Parathyroid adenoma (tissue), 2 donors: ENCODE data around the gene DCDC2B.

Experiments used
- H2AFZ ChIP-seq: fragments of 300-600 bp; sonication (generic); one replicate; pipeline ENCODE4 v1.7.0; 2017; ENCODE audit warnings: antibody characterized with exemption, mild to moderate bottlenecking
- H3K27ac ChIP-seq: fragments of 300-600 bp; sonication (generic); one replicate; pipeline ENCODE4 v1.7.0; 2017
- H3K27me3 ChIP-seq: fragments of 300-600 bp; sonication (generic); one replicate; pipeline ENCODE4 v1.7.0; 2017; ENCODE audit warnings: low read length; ENCODE audit not compliant: control insufficient read depth, insufficient read depth
- H3K36me3 ChIP-seq: fragments of 300-600 bp; sonication (generic); one replicate; pipeline ENCODE4 v1.7.0; 2017; ENCODE audit warnings: low read length; ENCODE audit not compliant: control insufficient read depth, insufficient read depth
- H3K4me1 ChIP-seq: fragments of 300-600 bp; sonication (generic); one replicate; pipeline ENCODE4 v1.7.0; 2017; ENCODE audit warnings: control low read depth
- H3K4me2 ChIP-seq: fragments of 300-600 bp; sonication (generic); one replicate; pipeline ENCODE4 v1.7.0; 2017; ENCODE audit warnings: low read length
- H3K4me3 ChIP-seq: fragments of 300-600 bp; sonication (generic); one replicate; pipeline ENCODE4 v1.7.0; 2017; ENCODE audit warnings: low read depth, low read length
- H3K79me2 ChIP-seq: fragments of 300-600 bp; sonication (generic); one replicate; pipeline ENCODE4 v1.7.0; 2017; ENCODE audit warnings: control low read depth
- H3K9ac ChIP-seq: fragments of 300-600 bp; sonication (generic); one replicate; pipeline ENCODE4 v1.7.0; 2017; ENCODE audit warnings: mild to moderate bottlenecking
- H3K9me3 ChIP-seq: fragments of 300-600 bp; sonication (generic); one replicate; pipeline ENCODE4 v1.7.0; 2017; ENCODE audit warnings: low read length; ENCODE audit not compliant: control insufficient read depth
- TF ChIP-seq, protein P1 (sequence below): fragments of 300-600 bp; sonication (generic); IDR thresholded peaks from one replicate; pipeline ENCODE4 v1.7.0; 2017; ENCODE audit warnings: antibody characterized with exemption, mild to moderate bottlenecking
- donor health status: primary hyperparathyroidism.

Gene DCDC2B

DNA sequence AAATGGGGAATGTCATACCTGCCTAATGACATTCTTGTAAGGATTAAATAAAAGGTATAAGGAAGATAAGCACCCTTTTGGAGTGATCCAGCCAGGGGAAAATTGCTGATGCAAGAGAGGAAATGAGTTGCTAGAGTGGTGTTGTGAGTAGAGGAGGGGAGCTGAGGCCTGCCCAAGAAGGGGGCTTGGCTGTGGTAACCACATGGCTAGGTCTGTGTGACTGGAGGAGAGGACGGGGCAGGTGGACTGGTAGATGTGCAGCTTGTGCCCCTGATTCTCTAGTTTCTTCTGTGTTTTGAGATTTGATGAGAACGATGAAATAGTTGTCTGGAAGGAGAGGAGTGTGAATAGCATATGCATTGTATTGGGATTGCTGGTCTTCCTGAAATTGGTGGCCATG is 22.8 kb upstream of the DCDC2B start:
- Histone ChIP-seq H3K9me3 (no peaks in the 10 kb centered on the region), H3K4me2 (no peak overlapping the region), H3K9ac (no peak overlapping the region), H3K36me3 (no peaks in the 10 kb centered on the region), H3K4me1 (no peaks in the 10 kb centered on the region), H3K27ac (no peak overlapping the region), H2AFZ (no peak overlapping the region), H3K79me2 (peaks cover 15% of the 10 kb centered on the region), H3K4me3 (no peak overlapping the region), H3K27me3 (no peaks in the 10 kb centered on the region)
- TF ChIP-seq, protein P1, sequence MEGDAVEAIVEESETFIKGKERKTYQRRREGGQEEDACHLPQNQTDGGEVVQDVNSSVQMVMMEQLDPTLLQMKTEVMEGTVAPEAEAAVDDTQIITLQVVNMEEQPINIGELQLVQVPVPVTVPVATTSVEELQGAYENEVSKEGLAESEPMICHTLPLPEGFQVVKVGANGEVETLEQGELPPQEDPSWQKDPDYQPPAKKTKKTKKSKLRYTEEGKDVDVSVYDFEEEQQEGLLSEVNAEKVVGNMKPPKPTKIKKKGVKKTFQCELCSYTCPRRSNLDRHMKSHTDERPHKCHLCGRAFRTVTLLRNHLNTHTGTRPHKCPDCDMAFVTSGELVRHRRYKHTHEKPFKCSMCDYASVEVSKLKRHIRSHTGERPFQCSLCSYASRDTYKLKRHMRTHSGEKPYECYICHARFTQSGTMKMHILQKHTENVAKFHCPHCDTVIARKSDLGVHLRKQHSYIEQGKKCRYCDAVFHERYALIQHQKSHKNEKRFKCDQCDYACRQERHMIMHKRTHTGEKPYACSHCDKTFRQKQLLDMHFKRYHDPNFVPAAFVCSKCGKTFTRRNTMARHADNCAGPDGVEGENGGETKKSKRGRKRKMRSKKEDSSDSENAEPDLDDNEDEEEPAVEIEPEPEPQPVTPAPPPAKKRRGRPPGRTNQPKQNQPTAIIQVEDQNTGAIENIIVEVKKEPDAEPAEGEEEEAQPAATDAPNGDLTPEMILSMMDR = no peak

DNA sequence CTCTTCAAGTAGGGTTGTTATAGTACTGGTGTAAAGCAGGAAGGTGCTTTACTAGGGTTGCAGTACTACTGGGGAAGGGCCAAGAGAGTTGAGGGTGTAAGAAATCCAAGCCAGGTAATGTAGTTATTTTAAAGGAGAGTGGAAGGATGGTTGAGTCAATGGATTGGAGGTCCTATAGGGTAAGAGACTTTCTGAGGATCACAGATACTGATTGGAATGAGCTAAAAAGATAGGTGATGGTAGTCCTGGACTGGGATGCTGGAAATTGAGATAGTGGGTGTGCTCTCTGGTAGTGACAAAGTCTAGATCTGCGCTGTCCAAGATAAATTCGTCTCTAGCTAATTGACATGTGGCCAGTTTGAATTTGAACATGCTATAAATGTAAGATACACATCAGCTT is 22.4 kb upstream of the DCDC2B start:
- TF ChIP-seq, protein P1 = no peak
- Histone ChIP-seq H3K4me3 (no peak overlapping the region), H3K27ac (no peak overlapping the region), H3K9ac (no peak overlapping the region), H3K4me1 (no peaks in the 10 kb centered on the region), H3K4me2 (no peak overlapping the region), H2AFZ (no peak overlapping the region), H3K36me3 (no peaks in the 10 kb centered on the region), H3K9me3 (no peaks in the 10 kb centered on the region), H3K79me2 (peaks cover 10% of the 10 kb centered on the region), H3K27me3 (no peaks in the 10 kb centered on the region)

DNA sequence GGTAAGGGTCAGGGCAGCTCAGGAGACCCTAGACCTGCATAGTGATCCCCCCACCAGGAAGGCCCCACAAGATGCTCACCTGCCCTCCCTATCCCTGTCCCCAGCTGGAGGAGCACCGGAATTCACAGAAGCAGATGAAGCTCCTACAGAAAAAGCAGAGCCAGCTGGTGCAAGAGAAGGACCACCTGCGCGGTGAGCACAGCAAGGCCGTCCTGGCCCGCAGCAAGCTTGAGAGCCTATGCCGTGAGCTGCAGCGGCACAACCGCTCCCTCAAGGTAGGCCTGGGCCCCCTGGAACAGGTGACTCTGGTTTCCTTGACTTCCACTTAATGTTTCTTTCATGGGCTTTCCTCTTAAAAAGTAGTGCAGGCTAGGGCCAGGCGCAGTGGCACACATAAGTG is 21.0 kb upstream of the DCDC2B start:
- H3K27ac ChIP-seq = no peak overlapping the region
- H3K36me3 ChIP-seq = no peaks in the 10 kb centered on the region
- no peak overlapping the region for H2AFZ ChIP-seq
- H3K4me2 ChIP-seq = no peak overlapping the region
- H3K9me3 ChIP-seq = no peaks in the 10 kb centered on the region
- H3K4me3 ChIP-seq = no peak overlapping the region
- no peaks in the 10 kb centered on the region for H3K4me1 ChIP-seq
- no peaks in the 10 kb centered on the region for H3K27me3 ChIP-seq
- peaks cover 9% of the 10 kb centered on the region for H3K79me2 ChIP-seq
- TF ChIP-seq, protein P1 = no peak
- H3K9ac ChIP-seq = no peak overlapping the region

DNA sequence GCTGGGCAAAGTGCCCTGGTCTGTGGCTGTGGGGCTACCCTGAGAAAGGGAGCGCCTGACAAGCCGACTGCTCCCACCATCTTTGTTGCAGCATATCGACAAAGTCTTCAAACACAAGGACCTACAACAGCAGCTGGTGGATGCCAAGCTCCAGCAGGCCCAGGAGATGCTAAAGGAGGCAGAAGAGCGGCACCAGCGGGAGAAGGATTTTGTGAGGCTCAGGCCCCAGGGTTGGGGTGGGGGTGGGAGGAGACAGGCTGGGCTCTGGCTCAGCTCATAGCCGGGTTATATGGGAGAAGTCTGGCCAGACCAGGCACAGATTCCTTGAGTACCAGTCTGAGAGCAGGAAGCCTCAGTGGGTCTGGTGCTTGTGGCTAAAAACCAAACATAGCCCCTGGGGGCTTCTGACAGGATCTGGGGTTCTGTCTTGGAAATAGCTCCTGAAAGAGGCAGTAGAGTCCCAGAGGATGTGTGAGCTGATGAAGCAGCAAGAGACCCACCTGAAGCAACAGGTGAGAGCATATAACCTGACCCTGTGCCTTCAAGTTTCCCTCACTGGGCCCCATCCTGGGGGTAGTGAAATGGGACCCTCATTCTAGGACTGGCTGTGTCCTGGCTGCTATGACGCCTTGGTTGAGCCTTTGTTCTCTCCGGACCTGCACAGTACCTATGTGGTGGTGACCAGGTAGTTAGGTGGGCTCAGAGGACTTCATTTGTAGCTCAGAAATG is 16.5 kb upstream of the DCDC2B start:
- H2AFZ ChIP-seq = no peak overlapping the region
- no peaks in the 10 kb centered on the region for H3K79me2 ChIP-seq
- no peaks in the 10 kb centered on the region for H3K36me3 ChIP-seq
- no peak overlapping the region for H3K4me2 ChIP-seq
- H3K9me3 ChIP-seq = no peaks in the 10 kb centered on the region
- no peaks in the 10 kb centered on the region for H3K27me3 ChIP-seq
- TF ChIP-seq, protein P1 = no peak
- no peak overlapping the region for H3K4me3 ChIP-seq
- H3K9ac ChIP-seq = no peak overlapping the region
- no peak overlapping the region for H3K27ac ChIP-seq
- H3K4me1 ChIP-seq = peaks cover under 1% of the 10 kb centered on the region

DNA sequence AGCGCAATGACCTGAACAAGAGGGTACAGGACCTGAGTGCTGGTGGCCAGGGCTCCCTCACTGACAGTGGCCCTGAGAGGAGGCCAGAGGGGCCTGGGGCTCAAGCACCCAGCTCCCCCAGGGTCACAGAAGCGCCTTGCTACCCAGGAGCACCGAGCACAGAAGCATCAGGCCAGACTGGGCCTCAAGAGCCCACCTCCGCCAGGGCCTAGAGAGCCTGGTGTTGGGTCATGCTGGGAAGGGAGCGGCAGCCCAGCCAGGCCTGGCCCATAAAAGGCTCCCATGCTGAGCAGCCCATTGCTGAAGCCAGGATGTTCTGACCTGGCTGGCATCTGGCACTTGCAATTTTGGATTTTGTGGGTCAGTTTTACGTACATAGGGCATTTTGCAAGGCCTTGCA is 13.9 kb upstream of the DCDC2B start:
- Histone ChIP-seq H3K9ac (no peak overlapping the region), H3K36me3 (no peaks in the 10 kb centered on the region), H3K9me3 (no peaks in the 10 kb centered on the region), H2AFZ (no peak overlapping the region), H3K79me2 (no peaks in the 10 kb centered on the region), H3K27ac (no peak overlapping the region), H3K4me1 (peaks cover 7% of the 10 kb centered on the region), H3K4me3 (no peak overlapping the region), H3K4me2 (no peak overlapping the region), H3K27me3 (no peaks in the 10 kb centered on the region)
- TF ChIP-seq, protein P1 = no peak
